Measurements from ENCODE around the gene BSND.

BSND gene

GRCh38 chr1:55048453-55049270 is 49.9 kb downstream of the BSND start:
- peaks cover 16% of the 10 kb centered on the region; the same call in 1 of the 2 replicates for H3K36me3 ChIP-seq (ENCODE audit: insufficient read depth, low read length)
- H3K4me3 ChIP-seq, result no peak overlapping the region
- H3K27ac ChIP-seq, result no peak overlapping the region
- H3K9me3 ChIP-seq (ENCODE audit: low read depth, low read length), result no peaks in the 10 kb centered on the region
- no peak for DNase-seq (ENCODE audit: low read depth, low spot score)
- no peak overlapping the region for H3K9ac ChIP-seq (ENCODE audit: insufficient read length)
- no peak for TF ChIP-seq POLR2AphosphoS5 (IDR thresholded peaks at IDR 0.05; ENCODE audit: borderline replicate concordance, low read depth, low read length)
- no peak for TF ChIP-seq FOXP2 (optimal IDR thresholded peaks at IDR 0.05; ENCODE audit: control extremely low read depth, extremely low read length, insufficient read depth)
- TF ChIP-seq EZH2 (IDR thresholded peaks at IDR 0.05), result no peak

GRCh38 chr1:55049271-55049913 is 50.7 kb downstream of the BSND start:
- peaks cover 10% of the 10 kb centered on the region; the same call in 1 of the 2 replicates for H3K36me3 ChIP-seq (ENCODE audit: insufficient read depth, low read length)
- no peak for TF ChIP-seq EZH2 (IDR thresholded peaks at IDR 0.05)
- TF ChIP-seq POLR2AphosphoS5 (IDR thresholded peaks at IDR 0.05; ENCODE audit: borderline replicate concordance, low read depth, low read length), result no peak
- no peak for TF ChIP-seq FOXP2 (optimal IDR thresholded peaks at IDR 0.05; ENCODE audit: control extremely low read depth, extremely low read length, insufficient read depth)

DNA sequence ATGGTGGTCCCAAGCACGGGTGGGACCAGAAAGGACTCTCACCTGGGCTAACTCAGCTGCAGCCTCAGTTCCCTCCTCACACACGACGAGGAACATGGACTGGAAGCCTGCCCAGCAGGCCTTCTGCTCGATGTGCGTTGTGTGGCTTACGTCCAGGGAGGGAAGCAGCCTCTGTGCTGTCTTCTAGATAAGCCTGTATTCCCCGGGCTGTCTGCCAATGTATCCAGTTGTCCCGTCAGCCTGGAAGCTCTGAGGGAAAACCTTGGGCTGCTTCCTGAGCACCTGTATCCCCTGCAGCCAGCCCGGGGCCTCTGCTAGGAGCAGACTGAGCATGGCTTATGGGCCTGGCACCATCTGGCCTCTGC is 51.2 kb downstream of the BSND start:
- no peak for DNase-seq (ENCODE audit: low read depth, low spot score)
- Histone ChIP-seq H3K27ac (no peak overlapping the region), H3K9ac (ENCODE audit: insufficient read length) (no peak overlapping the region), H3K36me3 (ENCODE audit: insufficient read depth, low read length) (peaks cover 5% of the 10 kb centered on the region; the same call in 1 of the 2 replicates), H3K9me3 (ENCODE audit: low read depth, low read length) (no peaks in the 10 kb centered on the region), H3K4me3 (no peak overlapping the region)
- no peak for TF ChIP-seq POLR2AphosphoS5 (IDR thresholded peaks at IDR 0.05; ENCODE audit: borderline replicate concordance, low read depth, low read length)
- no peak for TF ChIP-seq FOXP2 (optimal IDR thresholded peaks at IDR 0.05; ENCODE audit: control extremely low read depth, extremely low read length, insufficient read depth)

More at GRCh38 chr1:55049271-55049913, 50.7 kb downstream of the BSND start:
- Histone ChIP-seq H3K9ac (ENCODE audit: insufficient read length) (no peak overlapping the region), H3K27ac (no peak overlapping the region), H3K4me3 (no peak overlapping the region), H3K9me3 (ENCODE audit: low read depth, low read length) (no peaks in the 10 kb centered on the region)
- DNase-seq (ENCODE audit: low read depth, low spot score), result no peak

DNA sequence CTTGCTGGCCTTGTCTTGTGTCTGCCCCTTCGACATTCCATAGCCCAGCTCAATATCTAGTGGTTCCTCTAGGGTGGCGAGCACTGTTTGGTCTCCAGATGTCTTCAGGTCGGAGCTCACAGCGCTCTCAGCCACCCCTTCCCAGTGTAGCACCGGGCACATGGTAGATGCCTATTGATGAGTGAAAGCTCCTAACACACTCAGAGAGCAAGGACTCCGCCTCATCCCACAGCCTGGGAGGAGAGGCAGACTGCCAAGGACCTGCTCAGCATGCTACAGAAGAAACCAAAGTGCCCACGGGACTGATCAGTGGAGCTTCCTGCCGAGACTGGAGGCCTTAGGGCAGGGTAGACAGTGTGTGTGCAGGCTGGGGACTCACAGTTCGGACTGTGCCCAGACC is 51.5 kb downstream of the BSND start:
- Histone ChIP-seq H3K36me3 (ENCODE audit: insufficient read depth, low read length) (peaks cover 4% of the 10 kb centered on the region; the same call in 1 of the 2 replicates), H3K4me3 (no peak overlapping the region), H3K9ac (ENCODE audit: insufficient read length) (no peak overlapping the region), H3K27ac (no peak overlapping the region), H3K9me3 (ENCODE audit: low read depth, low read length) (no peaks in the 10 kb centered on the region)
- DNase-seq (ENCODE audit: low read depth, low spot score), result peak; percentile 10
- no peak for TF ChIP-seq FOXP2 (optimal IDR thresholded peaks at IDR 0.05; ENCODE audit: control extremely low read depth, extremely low read length, insufficient read depth)

DNA sequence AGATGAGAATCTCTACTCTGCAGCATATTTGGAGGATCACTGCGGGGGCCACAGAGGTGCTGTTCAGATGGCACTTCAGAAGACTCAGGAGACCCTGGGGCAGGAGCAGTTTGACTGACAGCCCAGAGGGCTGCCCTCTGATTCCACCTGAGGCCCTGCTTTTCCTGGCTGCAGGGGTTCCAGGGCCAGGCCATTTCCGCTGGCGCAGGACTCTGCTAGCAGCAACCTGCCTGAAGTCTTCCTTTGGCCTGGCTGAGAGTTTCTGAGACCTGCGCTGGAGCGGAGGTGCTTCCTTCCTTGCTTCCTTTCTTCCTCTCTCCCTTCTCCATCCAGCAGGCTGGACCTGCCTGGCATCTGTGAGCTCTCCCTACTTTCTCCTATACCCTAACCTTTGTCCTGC is 52.4 kb downstream of the BSND start:
- H3K4me3 ChIP-seq, result no peak overlapping the region
- TF ChIP-seq POLR2AphosphoS5 (IDR thresholded peaks at IDR 0.05; ENCODE audit: borderline replicate concordance, low read depth, low read length) (no peak), EZH2 (IDR thresholded peaks at IDR 0.05) (no peak), FOXP2 (optimal IDR thresholded peaks at IDR 0.05; ENCODE audit: control extremely low read depth, extremely low read length, insufficient read depth) (no peak)

DNA sequence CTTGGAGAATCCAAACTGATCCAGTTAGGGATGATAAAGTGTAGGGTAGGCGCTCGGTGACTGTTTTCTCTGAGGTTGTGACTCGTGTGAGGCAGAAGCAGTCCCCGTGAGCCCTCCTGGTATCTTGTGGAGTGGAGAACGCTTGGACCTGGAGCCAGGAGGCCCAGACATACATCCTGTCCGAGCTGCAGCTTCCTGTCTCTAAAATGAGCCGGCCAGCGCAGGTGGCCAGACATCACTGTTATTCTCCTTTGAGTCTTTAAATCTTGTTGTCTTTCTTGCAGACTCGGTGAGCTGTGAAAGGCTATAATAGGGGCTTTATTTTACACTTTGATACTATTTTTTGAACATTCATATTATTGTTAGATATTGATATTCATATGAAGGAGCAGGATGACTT is 52.9 kb downstream of the BSND start:
- H3K9me3 ChIP-seq (ENCODE audit: low read depth, low read length), result no peaks in the 10 kb centered on the region
- H3K36me3 ChIP-seq (ENCODE audit: insufficient read depth, low read length), result peaks cover 4% of the 10 kb centered on the region; the same call in 1 of the 2 replicates
- TF ChIP-seq POLR2AphosphoS5 (IDR thresholded peaks at IDR 0.05; ENCODE audit: borderline replicate concordance, low read depth, low read length) (no peak), EZH2 (IDR thresholded peaks at IDR 0.05) (no peak), FOXP2 (optimal IDR thresholded peaks at IDR 0.05; ENCODE audit: control extremely low read depth, extremely low read length, insufficient read depth) (no peak)
- no peak overlapping the region for H3K4me3 ChIP-seq
- no peak overlapping the region for H3K27ac ChIP-seq
- no peak for DNase-seq (ENCODE audit: low read depth, low spot score)
- no peak overlapping the region for H3K9ac ChIP-seq (ENCODE audit: insufficient read length)

More for the DNA sequence above, 52.4 kb downstream of the BSND start:
- Histone ChIP-seq H3K27ac (no peak overlapping the region), H3K9ac (ENCODE audit: insufficient read length) (no peak overlapping the region), H3K9me3 (ENCODE audit: low read depth, low read length) (no peaks in the 10 kb centered on the region), H3K36me3 (ENCODE audit: insufficient read depth, low read length) (peaks cover 4% of the 10 kb centered on the region; the same call in 1 of the 2 replicates)
- DNase-seq (ENCODE audit: low read depth, low spot score), result no peak

DNA sequence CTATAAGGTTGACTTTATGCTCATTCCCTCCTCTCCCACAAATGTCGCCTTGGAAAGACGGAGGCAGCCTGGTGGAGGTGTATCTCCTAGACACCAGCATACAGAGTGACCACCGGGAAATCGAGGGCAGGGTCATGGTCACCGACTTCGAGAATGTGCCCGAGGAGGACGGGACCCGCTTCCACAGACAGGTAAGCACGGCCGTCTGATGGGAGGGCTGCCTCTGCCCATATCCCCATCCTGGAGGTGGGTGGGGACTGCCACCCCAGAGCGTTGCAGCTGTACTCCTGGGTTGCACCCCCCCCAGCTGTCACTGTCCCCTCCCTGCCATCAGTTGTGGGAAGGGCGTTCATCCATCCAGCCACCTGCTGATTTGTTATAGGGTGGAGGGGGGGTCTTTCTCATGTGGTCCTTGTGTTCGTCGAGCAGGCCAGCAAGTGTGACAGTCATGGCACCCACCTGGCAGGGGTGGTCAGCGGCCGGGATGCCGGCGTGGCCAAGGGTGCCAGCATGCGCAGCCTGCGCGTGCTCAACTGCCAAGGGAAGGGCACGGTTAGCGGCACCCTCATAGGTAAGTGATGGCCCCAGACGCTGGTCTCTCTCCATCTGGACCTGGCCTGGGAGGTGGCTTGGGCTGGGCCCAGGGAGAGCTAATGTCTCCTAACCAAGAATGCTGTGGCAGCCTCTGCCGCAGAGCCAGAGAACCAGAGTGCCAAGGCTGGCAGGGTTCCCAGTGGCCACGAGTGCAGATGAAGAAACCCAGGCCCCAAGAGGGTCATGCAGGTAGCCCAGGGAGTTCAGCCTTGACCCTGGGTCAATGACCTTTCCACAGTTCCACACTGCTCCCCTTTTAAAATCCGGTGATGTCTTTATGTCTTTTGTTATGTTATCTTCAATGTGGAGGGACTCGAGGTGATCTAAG is 53.7 kb downstream of the BSND start:
- TF ChIP-seq EZH2 (IDR thresholded peaks at IDR 0.05) (no peak), POLR2AphosphoS5 (IDR thresholded peaks at IDR 0.05; ENCODE audit: borderline replicate concordance, low read depth, low read length) (no peak), FOXP2 (optimal IDR thresholded peaks at IDR 0.05; ENCODE audit: control extremely low read depth, extremely low read length, insufficient read depth) (no peak)
- H3K36me3 ChIP-seq (ENCODE audit: insufficient read depth, low read length), result no peaks in the 10 kb centered on the region; the same call in 1 of the 2 replicates
- no peak overlapping the region for H3K9ac ChIP-seq (ENCODE audit: insufficient read length)
- DNase-seq (ENCODE audit: low read depth, low spot score), result no peak
- no peaks in the 10 kb centered on the region for H3K9me3 ChIP-seq (ENCODE audit: low read depth, low read length)
- H3K4me3 ChIP-seq, result no peak overlapping the region
- H3K27ac ChIP-seq, result no peak overlapping the region
